LHCN-M2 (cell line): ENCODE measurements around the gene PSMD13. TPM values are rescaled to one million over a fixed set of nuclear protein-coding genes. Genes with fewer than 3 reads are reported as not detected.

Source experiments
- DNase-seq: peaks from one replicate; pipeline ENCODE4 v3.0.0-alpha.2; 2012; ENCODE audit warnings: low read depth
- total RNA-seq: library from RNA; depleted of rRNA; stranded (reverse); fragments of >200 nt; gene quantifications from 2 replicates; pipeline ENCODE4 v1.2.3, GENCODE V29; 2014

Gene PSMD13
- total RNA-seq, 1 experiment from 2014 or later: 135 TPM

- DNase-seq: no peak
These were observed 12.3 kb downstream of the PSMD13 start for GRCh38 chr11:249062-249461.

GRCh38 chr11:250274-250673, 13.5 kb downstream of the PSMD13 start:
- DNase-seq: no peak

DNA sequence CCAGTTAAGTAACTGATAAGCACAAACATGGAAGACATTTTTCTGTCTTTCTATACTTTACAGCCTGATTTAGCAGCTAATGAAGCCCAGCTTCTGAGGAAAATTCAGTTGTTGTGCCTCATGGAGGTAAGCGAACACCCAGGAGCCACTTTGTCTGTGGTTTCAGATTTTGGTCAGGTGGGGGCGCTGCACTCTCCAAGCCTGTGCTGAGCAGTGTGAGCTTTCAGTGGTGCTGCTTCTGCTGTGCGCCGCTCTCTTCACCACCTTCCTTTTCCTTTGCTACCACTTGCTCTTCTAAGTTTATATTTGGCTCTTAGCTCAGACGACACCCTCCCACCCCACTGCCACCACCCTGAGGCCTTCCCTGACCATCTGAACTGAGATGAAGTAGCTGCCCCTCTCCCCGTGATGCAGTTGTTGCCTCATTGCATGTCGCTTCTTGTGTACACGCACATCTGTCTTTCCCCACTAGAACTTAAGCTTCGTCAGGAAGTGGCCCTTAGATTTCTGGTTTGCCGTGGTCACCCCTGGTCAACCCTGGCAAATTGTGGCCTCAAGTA, 14.0 kb downstream of the PSMD13 start:
- DNase-seq: peak; percentile 40

DNA sequence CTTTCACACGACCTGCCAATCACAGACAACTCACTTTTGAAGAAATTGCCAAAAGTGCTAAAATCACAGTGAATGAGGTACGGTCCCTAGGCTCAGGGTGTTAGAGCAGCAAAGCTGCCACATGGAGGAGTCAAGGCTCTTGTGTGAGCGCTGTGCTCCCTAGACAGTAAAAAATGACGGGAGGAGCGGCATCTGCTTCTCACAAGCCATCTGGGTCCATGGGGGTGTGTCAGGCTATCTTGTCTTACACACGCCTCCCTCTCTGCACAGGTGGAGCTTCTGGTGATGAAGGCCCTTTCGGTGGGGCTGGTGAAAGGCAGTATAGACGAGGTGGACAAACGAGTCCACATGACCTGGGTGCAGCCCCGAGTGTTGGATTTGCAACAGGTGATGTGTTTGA, 14.8 kb downstream of the PSMD13 start:
- no peak for DNase-seq

- DNase-seq: no peak
These were observed 15.9 kb downstream of the PSMD13 start for GRCh38 chr11:252666-253065.

- no peak for DNase-seq
These were observed 16.5 kb downstream of the PSMD13 start for GRCh38 chr11:253160-253885.

DNA sequence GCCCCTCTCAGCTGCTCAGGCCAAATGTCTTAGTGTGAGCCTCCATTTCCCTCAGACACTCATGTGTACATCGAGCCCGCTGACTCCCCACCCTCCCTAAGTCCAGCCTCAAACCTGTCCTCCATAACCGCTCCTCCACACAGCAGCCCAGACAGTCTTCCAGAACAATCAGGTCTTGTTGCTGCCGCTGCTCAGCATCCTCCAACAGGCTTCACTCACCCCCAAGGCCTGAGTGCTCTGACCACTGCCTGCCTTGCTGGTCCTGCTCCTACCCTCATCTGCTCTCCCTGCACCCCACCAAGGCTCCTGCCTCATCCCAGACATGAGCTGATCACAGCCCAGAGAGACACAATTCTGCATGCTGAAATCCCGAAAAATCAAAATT, 17.1 kb downstream of the PSMD13 start:
- DNase-seq: no peak

DNA sequence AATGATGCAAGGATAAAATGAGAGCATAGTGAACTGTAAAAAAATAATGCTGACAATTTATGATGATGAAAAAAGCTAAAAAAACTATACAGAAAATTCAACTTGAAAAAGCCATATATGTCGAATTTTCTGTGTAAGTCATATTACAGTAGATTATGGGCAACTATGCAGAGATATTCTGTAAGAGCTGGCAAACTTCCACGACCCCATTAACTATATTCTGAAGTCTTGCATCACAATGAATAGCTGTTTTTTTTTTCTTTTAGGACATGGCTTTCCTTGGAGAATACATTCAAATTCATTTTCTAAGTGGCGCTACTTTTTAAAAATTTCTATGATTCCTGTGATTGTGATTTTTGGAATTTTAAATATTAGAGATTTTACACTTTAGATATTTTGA, 18.4 kb downstream of the PSMD13 start:
- DNase-seq: no peak

DNA sequence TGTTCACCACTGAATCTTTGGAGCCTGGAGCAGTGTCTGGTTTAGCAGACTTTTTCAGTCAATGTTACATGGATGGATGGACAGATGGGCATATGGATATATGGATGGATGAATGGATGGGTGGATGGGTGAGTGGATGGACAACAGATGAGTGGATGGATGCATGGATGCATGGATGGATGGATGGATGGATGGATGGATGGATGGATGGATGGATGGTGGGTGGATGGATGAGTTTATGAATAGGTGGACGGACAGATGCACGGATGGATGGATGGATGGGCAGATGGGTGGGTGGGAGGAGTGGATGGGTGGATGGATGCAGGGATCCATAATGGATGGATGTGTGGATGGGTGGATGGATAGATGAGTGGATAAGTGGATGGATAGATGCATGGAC, 19.0 kb downstream of the PSMD13 start:
- no peak for DNase-seq

- DNase-seq: no peak
These were observed 20.4 kb downstream of the PSMD13 start for GRCh38 chr11:256952-257737.

DNA sequence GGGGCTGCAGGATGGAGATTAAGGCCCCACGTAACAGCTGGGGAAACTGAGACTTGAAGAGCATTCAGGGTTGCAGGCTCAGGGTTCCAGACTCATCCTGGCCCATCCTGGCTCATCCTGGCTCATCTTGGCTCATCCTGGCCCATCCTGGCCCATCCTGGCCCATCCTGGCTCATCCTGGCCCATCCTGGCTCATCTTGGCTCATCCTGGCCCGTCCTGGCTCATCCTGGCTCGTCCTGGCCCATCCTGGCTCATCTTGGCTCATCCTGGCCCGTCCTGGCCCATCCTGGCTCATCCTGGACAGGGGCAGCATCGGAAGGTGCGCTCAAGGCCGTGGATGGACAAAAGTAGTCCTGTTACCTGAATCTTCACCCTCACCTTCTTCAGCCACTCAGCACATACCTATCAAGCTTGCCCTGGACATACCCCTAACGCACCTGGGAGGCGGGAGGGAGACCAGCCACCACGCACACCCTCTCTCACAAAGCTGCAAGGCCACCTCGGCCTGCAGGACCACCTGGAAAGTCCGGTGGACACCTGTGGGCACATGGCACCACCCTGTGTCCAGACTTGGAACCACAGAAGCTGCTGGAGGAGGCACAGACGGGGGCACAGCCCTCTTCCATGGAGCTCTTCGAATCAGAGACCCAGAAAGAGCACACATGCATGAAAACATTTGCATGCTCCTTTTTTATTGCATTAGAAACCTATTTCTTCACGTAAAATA, 21.2 kb downstream of the PSMD13 start:
- no peak for DNase-seq

- no peak for DNase-seq
These were observed 22.6 kb downstream of the PSMD13 start for GRCh38 chr11:259413-259812.

DNA sequence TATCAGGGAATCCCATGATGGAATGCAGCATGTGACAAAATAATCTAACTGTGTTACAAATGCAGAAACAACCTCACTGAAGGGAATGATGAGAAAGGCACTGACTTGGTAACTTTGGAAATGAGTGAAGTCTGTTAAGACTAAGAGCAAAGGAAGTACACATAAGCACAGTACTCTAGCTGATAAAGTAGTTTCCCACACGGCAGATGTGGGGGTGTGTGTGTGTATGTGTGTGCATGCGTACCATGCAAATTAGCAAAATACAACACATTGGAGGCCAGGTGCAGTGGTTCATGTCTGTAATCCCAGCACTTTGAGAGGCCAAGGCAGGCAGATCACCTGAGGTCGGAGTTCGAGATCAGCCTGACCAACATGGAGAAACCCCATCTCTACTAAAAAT, 24.8 kb downstream of the PSMD13 start:
- DNase-seq: no peak

GRCh38 chr11:266676-267439, 30.1 kb downstream of the PSMD13 start:
- DNase-seq: no peak

DNA sequence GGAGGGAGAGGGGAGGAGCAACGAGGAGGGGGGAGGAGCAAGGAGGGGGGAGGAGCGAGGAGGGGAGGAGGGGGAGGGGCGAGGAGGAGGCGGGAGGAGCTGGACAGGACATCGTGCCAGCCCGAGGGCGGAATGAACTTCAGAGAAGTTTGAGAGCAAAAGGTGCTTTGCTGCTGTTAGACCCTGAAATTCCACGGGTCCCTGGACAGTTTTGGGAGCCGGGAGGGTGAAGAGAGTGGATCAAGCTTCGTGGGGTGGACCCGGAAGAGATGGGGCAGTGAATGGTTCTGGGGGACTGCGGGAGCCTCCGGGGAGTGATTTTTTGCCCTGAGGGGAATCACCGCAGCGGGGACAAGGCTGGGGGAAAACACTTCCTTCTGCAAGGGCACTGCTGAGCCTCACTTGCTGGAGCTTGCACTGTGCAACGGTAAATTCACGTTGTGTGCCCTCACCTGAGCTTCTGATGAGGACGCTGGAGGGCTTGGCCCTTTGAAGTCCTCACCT, 30.8 kb downstream of the PSMD13 start:
- DNase-seq: no peak

DNA sequence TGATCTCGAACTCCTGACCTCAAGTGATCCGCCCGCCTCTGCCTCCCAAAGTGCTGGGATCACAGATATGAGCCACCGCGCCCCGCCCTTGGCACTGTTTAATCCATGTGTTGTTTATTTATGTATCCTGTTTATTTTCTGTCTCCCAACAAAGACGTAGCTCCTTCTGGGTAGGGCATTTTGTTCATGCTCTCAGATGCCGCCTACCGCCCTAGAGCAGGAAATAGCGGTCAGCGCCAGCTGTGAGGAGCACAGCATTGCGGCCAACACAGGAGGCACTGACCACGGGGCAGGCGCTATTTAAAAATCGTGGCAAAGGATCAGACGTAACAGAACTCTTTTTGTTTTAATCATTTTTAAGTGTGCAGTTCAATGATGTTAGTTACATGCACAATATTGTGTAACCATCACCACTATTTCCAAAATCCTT, 32.0 kb downstream of the PSMD13 start:
- DNase-seq: peak; percentile 87

DNA sequence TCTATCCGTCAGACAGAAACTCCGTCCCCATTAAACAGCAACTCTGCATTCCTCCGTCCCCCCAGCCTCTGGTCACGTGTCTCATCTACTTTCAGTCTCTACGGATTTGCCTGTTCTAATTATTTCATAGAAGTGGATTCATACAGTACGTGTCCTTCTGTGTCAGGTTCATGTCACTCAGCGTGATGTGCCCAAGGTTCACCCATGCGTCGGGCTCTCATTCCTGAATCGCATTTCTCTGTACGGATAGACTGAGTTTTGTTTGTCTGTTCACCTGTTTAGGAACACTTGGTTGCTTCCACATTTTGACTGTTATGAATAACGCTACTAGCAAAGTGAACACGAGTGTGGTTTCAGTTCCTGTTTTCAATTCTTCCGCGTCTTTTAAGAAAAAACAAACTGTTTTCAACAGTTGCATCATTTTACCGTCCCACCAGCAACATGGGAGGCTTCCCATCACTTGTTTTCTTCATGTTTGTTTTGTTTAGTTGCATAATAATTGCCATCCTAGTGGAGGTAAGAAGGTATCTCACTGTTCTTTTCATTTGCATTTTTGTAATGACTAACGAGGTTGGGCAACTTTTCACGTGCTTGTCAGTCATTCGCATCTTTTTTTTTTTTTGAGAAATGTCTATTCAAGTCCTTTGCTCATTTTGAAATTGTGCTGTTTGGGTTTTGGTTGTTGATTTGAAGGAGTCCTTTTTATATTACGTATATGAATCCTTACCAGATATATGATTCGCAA, 32.5 kb downstream of the PSMD13 start:
- peak; percentile 42 for DNase-seq

GRCh38 chr11:270451-271318, 33.9 kb downstream of the PSMD13 start:
- DNase-seq: no peak

GRCh38 chr11:271319-271715, 34.5 kb downstream of the PSMD13 start:
- DNase-seq: no peak
